WTC11 (cell line): ENCODE measurements around the gene MEGF11.

ENCODE experiments used
- ATF2 ChIP-seq: sonication (generic); formaldehyde crosslinking; IDR thresholded peaks from 2 replicates; pipeline ENCODE4 v1.8.1; 2022; ENCODE audit warnings: low read depth, missing genetic modification reagents, borderline replicate concordance
- ATF6 ChIP-seq: sonication (generic); formaldehyde crosslinking; IDR thresholded peaks from 2 replicates; pipeline ENCODE4 v1.8.1; 2023; ENCODE audit warnings: mild to moderate bottlenecking, missing genetic modification reagents
- CTCF ChIP-seq: fragments of 200-600 bp; IDR thresholded peaks from 2 replicates; pipeline ENCODE4 v1.8.0; 2022; ENCODE audit warnings: antibody characterized with exemption
- FOXJ3 ChIP-seq: sonication (generic); formaldehyde crosslinking; IDR thresholded peaks from 2 replicates; pipeline ENCODE4 v1.9.0; 2021; ENCODE audit warnings: missing genetic modification reagents, mild to moderate bottlenecking, borderline replicate concordance
- JUN ChIP-seq: sonication (generic); formaldehyde crosslinking; IDR thresholded peaks from 2 replicates; pipeline ENCODE4 v1.8.0; 2023; ENCODE audit warnings: mild to moderate bottlenecking, missing genetic modification reagents
- PRDM15 ChIP-seq: sonication (generic); formaldehyde crosslinking; IDR thresholded peaks from 2 replicates; pipeline ENCODE4 v1.8.0; 2022; ENCODE audit warnings: missing genetic modification reagents
- SP1 ChIP-seq: sonication (generic); formaldehyde crosslinking; conservative IDR thresholded peaks from 2 replicates; pipeline ENCODE4 v1.8.1; 2022; ENCODE audit warnings: missing genetic modification reagents
- TP53 ChIP-seq: sonication (generic); formaldehyde crosslinking; IDR thresholded peaks from 2 replicates; pipeline ENCODE4 v1.8.1; 2023; ENCODE audit warnings: mild to moderate bottlenecking, missing genetic modification reagents
- USF2 ChIP-seq: sonication (generic); formaldehyde crosslinking; IDR thresholded peaks from 2 replicates; pipeline ENCODE4 v1.8.1; 2023; ENCODE audit warnings: mild to moderate bottlenecking, missing genetic modification reagents, moderate library complexity
- ZNF138 ChIP-seq: sonication (generic); formaldehyde crosslinking; conservative IDR thresholded peaks from 2 replicates; pipeline ENCODE4 v1.8.1; 2022; ENCODE audit warnings: mild to moderate bottlenecking, moderate library complexity, missing genetic modification reagents
- ZNF416 ChIP-seq: fragments of 250-450 bp; sonication (Bioruptor Pico); IDR thresholded peaks from 2 replicates; pipeline ENCODE4 v1.9.0; 2021; ENCODE audit warnings: mild to moderate bottlenecking, inconsistent platforms
- ZNF512 ChIP-seq: sonication (generic); formaldehyde crosslinking; IDR thresholded peaks from 2 replicates; pipeline ENCODE4 v1.8.1; 2022; ENCODE audit warnings: missing genetic modification reagents, borderline replicate concordance

GRCh38 chr15:65884511-65884910 lies 369.0 kb downstream of the MEGF11 start:
- TF ChIP-seq CTCF = no peak
- TF ChIP-seq USF2 = no peak
- no peak for TF ChIP-seq ATF6 (CRISPR knock-in tag)
- TF ChIP-seq SP1 = no peak
- no peak for TF ChIP-seq ZNF512 (CRISPR knock-in tag)
- no peak for TF ChIP-seq JUN (CRISPR knock-in tag)
- TF ChIP-seq TP53 = no peak
- no peak for TF ChIP-seq PRDM15 (CRISPR knock-in tag)
- TF ChIP-seq ZNF138 (CRISPR knock-in tag) = no peak
- TF ChIP-seq ZNF416 = no peak
- no peak for TF ChIP-seq ATF2 (CRISPR knock-in tag)
- TF ChIP-seq FOXJ3 (CRISPR knock-in tag) = no peak
